Subcutaneous abdominal adipose tissue (tissue), 5 donors: ENCODE results near the gene SLIT2.

Source experiments
- H3K27ac ChIP-seq: one replicate; pipeline ENCODE4 v1.7.0; 2013; ENCODE audit warnings: low read depth, mild to moderate bottlenecking, inconsistent platforms, low read length, moderate library complexity
- H3K27me3 ChIP-seq, 5 donors: one replicate each; pipeline ENCODE4 v1.7.0; 2013; ENCODE audit warnings: low read length in 5 of 5, inconsistent platforms in 1 of 5; ENCODE audit not compliant: control insufficient read depth in 5 of 5, insufficient read depth in 4 of 5
- H3K36me3 ChIP-seq, 5 donors: one replicate each; pipeline ENCODE4 v1.7.0; 2013; ENCODE audit warnings: low read length in 5 of 5; ENCODE audit not compliant: control insufficient read depth in 5 of 5, insufficient read depth in 5 of 5
- H3K4me1 ChIP-seq, 5 donors: one replicate each; pipeline ENCODE4 v1.7.0; 2013; ENCODE audit warnings: low read length in 5 of 5, mild to moderate bottlenecking in 3 of 5, moderate library complexity in 1 of 5; ENCODE audit not compliant: control insufficient read depth in 5 of 5, insufficient read depth in 5 of 5
- H3K4me3 ChIP-seq, 5 donors: one replicate each; pipeline ENCODE4 v1.7.0; 2013; ENCODE audit warnings: low read length in 5 of 5, low read depth in 1 of 5
- H3K9ac ChIP-seq, 5 donors: one replicate each; pipeline ENCODE4 v1.7.0; 2013; ENCODE audit warnings: low read length in 5 of 5, mild to moderate bottlenecking in 4 of 5, moderate library complexity in 3 of 5
- H3K9me3 ChIP-seq, 5 donors: one replicate each; pipeline ENCODE4 v1.7.0; 2013; ENCODE audit warnings: low read length in 5 of 5; ENCODE audit not compliant: control insufficient read depth in 5 of 5
- donor health status: healthy.
- donor health status: healthy.
- donor health status: healthy.
- donor health status: healthy.
- donor health status: healthy.

The SLIT2 gene

GRCh38 chr4:20252656-20253282, 1.1 kb downstream of the SLIT2 start:
- H3K4me1 ChIP-seq: peaks cover 0 to 55% (median 40%) of the 10 kb centered on the region in 5 donors

GRCh38 chr4:20253283-20253734, 1.6 kb downstream of the SLIT2 start:
- peaks cover 0 to 29% (median 21%) of the 10 kb centered on the region in 5 donors for H3K27me3 ChIP-seq
- H3K4me1 ChIP-seq: peaks cover 0 to 55% (median 40%) of the 10 kb centered on the region in 5 donors
- peak overlapping the region; percentile 23 for H3K27ac ChIP-seq
- peak overlapping the region; percentile 68 to 92 (median 77) for H3K4me3 ChIP-seq
- H3K9me3 ChIP-seq: no peaks in the 10 kb centered on the region
- no peaks in the 10 kb centered on the region for H3K36me3 ChIP-seq
- peak overlapping the region in 1 of 5 donors; percentile 14 for H3K9ac ChIP-seq

More at GRCh38 chr4:20252656-20253282, 1.1 kb downstream of the SLIT2 start:
- Histone ChIP-seq H3K9ac (peak overlapping the region in 4 of 5 donors; percentile 39 to 72 (median 56)), H3K4me3 (peak overlapping the region; percentile 68 to 92 (median 77)), H3K27ac (peak overlapping the region; percentile 23), H3K27me3 (peaks cover 0 to 29% (median 21%) of the 10 kb centered on the region in 5 donors), H3K9me3 (no peaks in the 10 kb centered on the region), H3K36me3 (no peaks in the 10 kb centered on the region)

- H3K9ac ChIP-seq: peak overlapping the region in 4 of 5 donors; percentile 35 to 75 (median 46)
- H3K27ac ChIP-seq: no peak overlapping the region
- no peaks in the 10 kb centered on the region for H3K9me3 ChIP-seq
- peaks cover 0 to 29% (median 21%) of the 10 kb centered on the region in 5 donors for H3K27me3 ChIP-seq
- H3K4me1 ChIP-seq: peaks cover 0 to 55% (median 40%) of the 10 kb centered on the region in 5 donors
- no peaks in the 10 kb centered on the region for H3K36me3 ChIP-seq
- peak overlapping the region; percentile 68 to 92 (median 78) for H3K4me3 ChIP-seq
These were observed 2.2 kb downstream of the SLIT2 start for GRCh38 chr4:20253735-20254409.

DNA sequence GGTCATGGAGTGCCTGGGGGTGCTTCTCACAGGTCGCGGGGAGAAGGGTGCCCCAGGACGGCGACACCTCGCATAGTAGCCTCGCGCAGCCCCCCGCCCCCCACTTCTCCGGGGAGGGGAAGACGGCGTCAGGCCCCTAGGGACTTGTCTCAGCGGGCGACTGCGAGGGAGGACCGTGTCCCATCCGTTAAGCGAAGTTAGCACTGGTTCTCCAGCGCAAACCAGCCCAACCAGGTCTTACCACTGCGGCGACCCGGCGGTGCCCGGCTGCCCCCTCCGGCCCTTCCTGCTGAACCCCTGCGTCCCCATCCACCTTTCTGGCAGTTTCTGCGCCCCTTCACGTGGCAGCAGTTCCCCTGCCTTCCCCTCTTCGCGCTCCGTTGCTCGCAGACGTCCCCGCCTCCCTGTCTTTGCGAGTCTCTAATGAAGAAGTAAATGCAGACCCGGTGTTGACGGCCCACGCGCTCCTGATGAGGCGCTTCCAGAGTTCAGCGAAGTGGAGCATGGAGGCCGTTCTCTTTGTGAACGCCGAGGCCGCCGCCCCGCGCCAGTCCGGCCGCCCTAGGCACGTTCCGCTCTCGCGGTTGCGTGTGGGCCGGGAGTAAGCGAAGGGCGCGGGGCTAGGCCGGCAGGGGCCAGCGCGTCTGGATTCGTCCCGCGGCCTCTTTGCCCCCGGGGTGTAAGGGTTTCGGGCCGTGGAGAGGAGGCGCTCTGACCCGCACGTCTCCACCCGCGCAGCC, 3.0 kb downstream of the SLIT2 start:
- peak overlapping the region in 3 of 5 donors; percentile 37 to 75 (median 56) for H3K9ac ChIP-seq
- H3K4me1 ChIP-seq: peaks cover 0 to 55% (median 40%) of the 10 kb centered on the region in 5 donors
- H3K4me3 ChIP-seq: peak overlapping the region; percentile 68 to 92 (median 78)
- no peaks in the 10 kb centered on the region for H3K36me3 ChIP-seq
- H3K27ac ChIP-seq: peak overlapping the region; percentile 16
- H3K9me3 ChIP-seq: no peaks in the 10 kb centered on the region
- H3K27me3 ChIP-seq: peaks cover 0 to 29% (median 21%) of the 10 kb centered on the region in 5 donors

- peaks cover 0 to 29% (median 21%) of the 10 kb centered on the region in 5 donors for H3K27me3 ChIP-seq
- H3K9me3 ChIP-seq: no peaks in the 10 kb centered on the region
- H3K36me3 ChIP-seq: no peaks in the 10 kb centered on the region
- peaks cover 0 to 55% (median 40%) of the 10 kb centered on the region in 5 donors for H3K4me1 ChIP-seq
- peak overlapping the region in 2 of 5 donors; percentile 26 to 75 for H3K9ac ChIP-seq
- H3K27ac ChIP-seq: peak overlapping the region; percentile 16
- peak overlapping the region; percentile 65 to 92 (median 77) for H3K4me3 ChIP-seq
These were observed 3.5 kb downstream of the SLIT2 start for GRCh38 chr4:20255251-20255586.

DNA sequence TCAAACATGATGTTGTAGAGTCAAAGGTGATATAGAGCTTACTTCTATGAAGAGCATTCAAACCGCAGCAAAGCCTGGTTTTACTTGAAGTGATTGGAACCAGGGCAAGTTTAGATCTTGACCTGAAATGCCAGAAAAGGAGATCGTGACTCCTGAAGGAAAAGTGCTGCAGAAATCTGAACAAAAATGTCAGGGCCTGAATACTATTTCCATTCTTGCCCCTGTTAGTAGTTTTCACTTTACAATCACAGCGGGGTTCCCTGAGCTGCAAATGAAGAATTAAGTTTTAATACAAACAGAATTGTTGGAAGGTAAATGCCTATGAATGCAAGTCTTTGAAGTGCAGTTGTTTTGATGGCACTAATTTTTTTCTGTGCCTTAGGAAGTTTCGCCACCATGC, 4.1 kb downstream of the SLIT2 start:
- no peaks in the 10 kb centered on the region for H3K9me3 ChIP-seq
- no peak overlapping the region for H3K27ac ChIP-seq
- peaks cover 0 to 50% (median 40%) of the 10 kb centered on the region in 5 donors for H3K4me1 ChIP-seq
- peaks cover 0 to 29% (median 21%) of the 10 kb centered on the region in 5 donors for H3K27me3 ChIP-seq
- H3K36me3 ChIP-seq: no peaks in the 10 kb centered on the region
- H3K4me3 ChIP-seq: peak overlapping the region in 3 of 5 donors; percentile 33 to 77 (median 35)
- H3K9ac ChIP-seq: no peak overlapping the region

DNA sequence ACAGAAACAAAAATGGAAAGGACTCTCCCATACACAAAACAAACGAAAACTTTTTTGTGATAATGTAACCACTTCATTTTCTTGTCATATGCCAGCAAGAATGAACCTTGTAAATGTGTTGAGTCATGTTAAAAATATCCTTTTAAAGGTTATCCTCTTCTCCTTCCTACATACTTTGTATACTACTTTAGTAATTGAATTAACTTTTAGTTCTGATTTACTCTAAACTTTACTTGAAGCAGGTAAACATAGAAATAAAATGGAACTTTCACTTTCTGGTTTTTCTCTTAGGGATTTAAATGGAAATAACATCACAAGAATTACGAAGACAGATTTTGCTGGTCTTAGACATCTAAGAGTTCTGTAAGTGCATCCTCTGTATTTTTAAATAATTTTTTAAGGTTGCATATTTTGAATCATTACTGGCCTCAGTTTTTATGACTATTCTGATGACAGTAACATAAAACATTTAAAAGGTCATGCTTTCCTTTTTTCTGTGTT, 4.7 kb downstream of the SLIT2 start:
- Histone ChIP-seq H3K9ac (no peak overlapping the region), H3K27ac (no peak overlapping the region), H3K9me3 (no peaks in the 10 kb centered on the region), H3K27me3 (peaks cover 0 to 29% (median 21%) of the 10 kb centered on the region in 5 donors), H3K4me1 (peaks cover 0 to 44% (median 35%) of the 10 kb centered on the region in 5 donors), H3K36me3 (no peaks in the 10 kb centered on the region), H3K4me3 (no peak overlapping the region)

DNA sequence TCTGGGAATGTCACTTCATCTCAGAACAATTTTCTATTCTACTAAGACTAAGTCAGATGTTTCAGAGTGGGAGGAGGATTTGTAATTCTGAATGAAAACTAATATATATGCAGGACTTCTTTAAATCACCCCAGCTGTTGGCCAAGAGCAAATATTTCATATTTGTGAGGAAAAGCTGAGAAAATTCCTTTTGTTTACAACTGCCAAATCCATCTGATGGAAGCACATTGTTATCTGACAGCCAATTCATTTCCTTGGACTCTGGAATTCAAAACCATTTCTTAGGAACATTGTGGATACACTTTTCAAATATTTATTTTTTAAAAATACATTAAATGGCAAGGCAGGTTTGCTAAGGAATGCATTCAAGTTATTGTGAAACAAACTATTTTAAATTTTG, 8.0 kb downstream of the SLIT2 start:
- H3K4me1 ChIP-seq: peaks cover 0 to 15% (median 6%) of the 10 kb centered on the region in 5 donors
- no peak overlapping the region for H3K9ac ChIP-seq
- no peak overlapping the region for H3K4me3 ChIP-seq
- no peaks in the 10 kb centered on the region for H3K36me3 ChIP-seq
- no peaks in the 10 kb centered on the region for H3K9me3 ChIP-seq
- H3K27me3 ChIP-seq: peaks cover 0 to 4% (median 2%) of the 10 kb centered on the region in 5 donors
- H3K27ac ChIP-seq: no peak overlapping the region

- H3K4me3 ChIP-seq: no peak overlapping the region
- H3K9me3 ChIP-seq: no peaks in the 10 kb centered on the region
- H3K9ac ChIP-seq: no peak overlapping the region
- no peak overlapping the region for H3K27ac ChIP-seq
- H3K27me3 ChIP-seq: no peaks in the 10 kb centered on the region
- peaks cover 0 to 6% (median 0%) of the 10 kb centered on the region in 5 donors for H3K4me1 ChIP-seq
- H3K36me3 ChIP-seq: no peaks in the 10 kb centered on the region
These were observed 9.1 kb downstream of the SLIT2 start for GRCh38 chr4:20260821-20261220.
